Measurements from ENCODE around the gene NBPF4.
"Not testable (repeated sequence)": the region's sequence is repeated elsewhere in the genome, so short reads cannot be mapped to it uniquely, and the experiment has no call there.

NBPF4 gene

DNA sequence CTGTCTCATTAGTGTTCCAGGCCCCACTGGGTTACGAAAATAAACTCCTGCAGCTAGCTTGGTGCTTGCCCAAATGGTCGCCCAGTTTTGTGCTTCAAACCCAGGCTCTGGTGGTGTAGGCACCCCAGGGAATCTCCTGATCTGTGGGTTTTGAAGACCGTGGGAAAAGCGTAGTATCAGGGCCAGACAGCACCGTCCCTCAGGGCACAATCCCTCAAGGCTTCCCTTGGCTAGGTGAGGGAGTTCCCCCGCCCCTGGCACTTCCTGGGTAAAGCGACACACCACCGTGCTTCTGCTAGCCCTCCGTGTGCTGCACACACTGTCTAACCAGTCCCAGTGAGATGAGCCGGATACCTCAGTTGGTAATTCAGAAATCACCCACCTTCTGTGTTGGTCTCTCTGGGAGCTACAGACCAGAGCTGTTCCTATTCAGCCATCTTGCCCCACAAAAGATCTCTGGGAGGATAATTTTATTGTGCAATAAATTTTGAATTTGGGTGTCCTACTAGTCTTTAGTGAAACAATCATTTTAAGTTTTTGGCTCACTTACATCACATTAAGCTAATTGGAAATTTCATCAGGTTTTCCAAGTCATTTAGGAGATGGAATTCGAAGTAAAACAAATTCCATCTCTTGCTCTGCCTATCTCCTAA is 34.3 kb downstream of the NBPF4 start:
- DNase-seq: peak; percentile 47

DNA sequence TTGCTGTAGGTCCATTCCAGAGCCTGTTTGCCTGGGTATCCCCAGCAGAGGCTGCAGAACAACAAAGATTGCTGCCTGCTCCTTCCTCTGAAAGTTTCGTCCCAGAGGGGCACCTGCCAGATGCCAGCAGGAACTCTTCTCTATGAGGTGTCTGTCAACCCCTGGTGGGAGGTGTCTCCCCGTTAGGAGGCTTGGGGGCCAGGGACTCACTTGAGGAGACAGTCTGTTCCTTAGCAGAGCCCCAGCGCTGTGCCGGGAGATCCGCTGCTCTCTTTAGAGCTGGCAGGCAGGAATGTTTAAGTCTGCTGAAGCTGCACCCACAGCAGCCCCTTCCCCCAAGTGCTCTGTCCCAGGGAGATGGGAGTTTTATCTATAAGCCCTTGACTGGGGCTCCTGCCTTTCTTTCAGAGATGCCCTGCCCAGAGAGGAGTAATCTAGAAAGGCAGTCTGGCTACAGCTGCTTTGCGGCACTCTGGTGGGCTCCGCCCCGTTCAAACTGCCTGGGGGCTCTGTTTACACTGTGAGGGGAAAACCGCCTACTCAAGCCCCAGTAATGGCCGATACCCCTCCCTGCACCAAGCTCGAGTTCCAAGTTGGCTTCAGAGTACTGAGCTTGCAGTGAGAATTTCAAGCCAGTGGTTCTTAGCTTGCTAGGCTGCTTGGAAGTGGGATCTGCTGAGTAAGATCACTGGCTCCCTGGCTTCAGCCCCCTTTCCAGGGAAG is 35.0 kb downstream of the NBPF4 start:
- peak; percentile 67 for DNase-seq

DNA sequence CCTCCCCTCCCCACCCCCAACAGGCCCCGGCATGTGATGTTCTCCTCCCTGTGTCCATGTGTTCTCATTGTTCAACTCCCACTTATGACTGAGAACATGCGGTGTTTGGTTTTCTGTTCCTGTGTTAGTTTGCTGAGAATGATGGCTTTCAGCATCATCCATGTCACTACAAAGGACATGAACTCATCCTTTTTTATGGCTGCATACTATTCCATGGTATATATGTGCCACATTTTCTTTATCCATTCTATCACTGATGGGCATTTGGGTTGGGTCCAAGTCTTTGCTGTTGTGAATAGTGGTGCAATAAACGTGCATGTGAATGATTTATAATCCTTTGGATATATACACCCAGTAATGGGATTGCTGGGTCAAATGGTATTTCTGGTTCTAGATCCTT is 40.3 kb downstream of the NBPF4 start:
- not testable (repeated sequence) for DNase-seq

DNA sequence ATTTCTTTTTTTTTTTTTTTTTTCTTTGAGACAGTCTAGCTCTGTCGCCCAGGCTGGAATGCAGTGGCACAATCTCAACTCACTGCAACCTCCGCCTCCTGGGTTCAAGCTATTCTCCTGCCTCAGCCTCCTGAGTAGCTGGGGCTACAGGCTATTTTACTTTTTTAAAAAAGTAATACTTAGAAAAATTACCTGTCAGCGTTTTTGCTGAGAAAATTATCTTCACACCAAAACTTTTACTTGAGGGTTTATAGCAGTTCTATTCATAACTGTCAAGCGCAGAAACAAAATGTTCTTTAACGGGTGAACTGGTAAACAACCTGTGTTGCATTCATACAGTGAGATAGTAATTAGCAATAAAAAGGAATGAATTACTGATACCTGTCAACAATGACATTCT is 42.2 kb downstream of the NBPF4 start:
- no peak for DNase-seq

DNA sequence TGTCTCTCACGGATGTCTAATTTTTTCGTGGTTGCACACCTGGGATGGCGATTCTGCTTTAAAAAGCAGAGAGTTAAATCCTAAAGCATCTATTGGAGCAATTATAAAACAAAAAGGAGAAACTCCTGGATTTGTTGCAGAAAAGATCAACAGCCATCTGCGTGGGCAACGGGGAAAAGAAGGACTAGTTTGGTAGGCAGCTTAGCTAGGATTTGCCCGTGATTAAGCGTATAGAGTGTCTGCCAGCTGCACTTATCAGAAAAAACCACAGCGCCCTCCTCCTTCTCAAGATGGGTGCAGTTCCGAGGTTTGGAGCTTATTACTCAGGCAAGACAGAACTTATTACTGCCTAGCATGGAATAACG is 43.2 kb downstream of the NBPF4 start:
- peak; percentile 80 for DNase-seq

DNA sequence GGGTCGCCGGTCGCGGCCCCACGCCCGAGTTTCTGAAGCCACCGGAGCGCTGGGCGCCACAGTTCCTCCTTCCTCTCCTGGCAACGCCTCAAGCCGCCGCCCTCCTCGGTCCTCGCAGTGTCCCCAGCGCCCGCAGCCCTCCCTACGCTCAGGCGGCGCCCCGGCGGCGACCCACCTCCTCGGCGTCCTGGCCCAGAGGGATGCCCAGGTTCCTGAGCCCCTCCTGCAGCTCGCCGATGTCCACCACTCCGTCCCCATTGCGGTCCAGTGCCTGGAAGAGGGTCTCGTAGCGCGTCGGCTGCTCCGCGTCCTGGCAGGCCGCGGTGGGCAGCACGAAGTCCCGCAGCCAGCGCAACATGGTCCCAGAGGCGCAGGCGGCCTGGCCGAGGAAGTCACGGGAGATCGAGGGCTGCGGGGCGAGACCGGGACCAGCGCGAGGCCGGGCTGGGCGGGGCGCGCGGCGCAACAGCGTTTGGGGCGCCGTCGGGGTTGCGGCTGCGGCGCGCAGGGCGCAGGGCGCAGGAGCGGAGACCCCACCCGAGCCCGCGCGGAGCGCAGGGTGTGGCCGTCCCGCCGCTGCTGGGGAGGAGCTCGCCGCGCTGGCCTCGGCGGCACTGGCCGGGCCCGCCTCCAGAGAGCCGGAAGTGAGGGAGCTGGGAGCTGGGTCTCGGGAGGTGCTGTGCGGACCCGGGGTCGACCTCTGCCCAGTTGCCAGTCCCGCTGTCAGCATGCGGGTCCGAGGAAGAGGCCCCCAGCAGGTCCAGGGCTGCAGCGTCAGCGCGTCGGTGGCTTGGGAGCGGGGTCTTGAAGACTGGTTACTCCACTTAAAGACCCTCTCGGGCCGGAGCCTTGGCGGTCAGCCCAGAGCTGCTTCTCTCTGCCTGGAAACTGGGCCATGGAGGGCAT is 43.8 kb downstream of the NBPF4 start, which contains the start of gene SLC25A24:
SLC25A24 (minus strand) TSS at position 563 of the 906 bp plus-strand sequence; CDS start at position 358, 205 bp downstream.
- peak; percentile 86 for DNase-seq

DNA sequence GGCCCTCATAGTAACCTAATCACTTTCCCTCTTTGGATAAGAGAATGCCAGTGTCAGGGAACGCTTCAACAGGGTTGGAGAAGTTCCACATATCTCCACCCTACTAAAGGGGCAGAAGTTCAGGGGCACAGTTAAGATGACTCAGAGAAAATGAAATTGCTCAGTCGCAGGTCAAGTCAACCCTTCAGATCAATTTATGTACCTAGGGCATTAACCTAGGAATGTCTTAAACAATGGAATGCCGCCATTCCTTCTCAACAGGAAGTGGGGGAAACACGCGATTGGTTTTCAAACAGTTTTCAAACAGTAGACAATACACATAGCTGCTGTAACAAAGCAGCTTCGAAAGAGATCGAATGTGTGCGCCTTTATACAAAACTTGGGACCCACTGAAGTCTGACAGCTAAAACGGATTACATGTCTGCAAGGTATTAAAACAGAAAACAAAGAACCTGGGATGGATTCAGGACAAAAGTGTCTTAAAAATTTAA is 44.6 kb downstream of the NBPF4 start:
- peak; percentile 53 for DNase-seq

DNA sequence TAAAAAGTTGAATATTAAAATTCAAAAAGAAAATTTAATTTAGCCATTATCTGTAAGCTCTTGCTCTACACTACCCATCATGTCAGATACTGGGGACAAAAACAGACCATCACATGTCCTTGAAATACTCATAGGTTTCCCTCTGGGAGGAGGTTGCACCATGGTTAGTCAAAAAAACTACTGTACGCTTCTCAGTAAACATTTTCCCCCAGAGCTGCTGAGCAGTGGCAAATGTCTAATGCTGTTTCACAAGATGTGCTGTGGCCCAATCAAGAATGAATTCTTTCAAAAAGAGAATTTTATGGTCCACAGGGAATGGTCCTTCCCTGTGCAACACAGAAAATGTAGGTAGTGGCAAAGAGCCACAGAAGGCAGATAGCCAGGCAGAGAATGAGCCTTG is 49.8 kb downstream of the NBPF4 start:
- no peak for DNase-seq

DNA sequence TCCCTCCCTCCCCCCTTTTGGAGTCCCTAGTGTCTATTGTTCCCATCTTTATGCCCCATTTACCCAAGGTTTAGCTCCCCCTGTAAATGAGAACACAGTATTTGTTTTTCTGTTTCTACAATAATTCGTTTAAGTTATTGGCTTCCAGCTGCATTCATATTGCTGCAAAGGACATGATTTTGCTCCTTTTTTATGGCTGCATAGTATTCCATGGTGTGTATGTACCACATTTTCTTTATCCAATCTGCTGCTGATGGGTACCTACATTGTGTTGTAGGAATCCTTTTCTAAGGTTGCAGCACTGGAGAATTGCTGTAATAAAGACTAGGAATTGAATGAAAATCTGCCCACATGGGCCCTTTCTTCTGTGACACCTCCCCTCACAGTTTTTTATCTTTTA is 50.5 kb downstream of the NBPF4 start:
- no peak for DNase-seq

DNA sequence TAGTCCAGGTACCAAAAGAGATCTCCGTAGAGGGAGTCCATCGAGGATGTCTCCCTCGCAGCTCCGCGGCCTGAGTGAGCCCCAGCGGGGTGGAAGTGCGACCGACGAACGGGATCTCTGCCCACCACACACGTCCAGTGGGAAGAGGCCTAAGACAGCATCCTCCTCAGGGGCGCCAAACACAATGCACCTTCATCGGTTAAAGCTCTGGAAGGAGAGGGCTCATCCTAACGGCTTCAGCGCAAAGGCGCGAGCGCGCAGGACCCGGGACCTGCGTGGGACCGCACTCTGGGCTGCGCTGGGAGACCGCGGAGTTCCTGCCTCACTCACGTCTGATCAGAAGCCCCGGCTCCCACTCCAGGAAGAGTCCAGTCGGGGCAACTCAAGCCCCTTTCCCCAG is 51.3 kb downstream of the NBPF4 start:
- DNase-seq: no peak

DNA sequence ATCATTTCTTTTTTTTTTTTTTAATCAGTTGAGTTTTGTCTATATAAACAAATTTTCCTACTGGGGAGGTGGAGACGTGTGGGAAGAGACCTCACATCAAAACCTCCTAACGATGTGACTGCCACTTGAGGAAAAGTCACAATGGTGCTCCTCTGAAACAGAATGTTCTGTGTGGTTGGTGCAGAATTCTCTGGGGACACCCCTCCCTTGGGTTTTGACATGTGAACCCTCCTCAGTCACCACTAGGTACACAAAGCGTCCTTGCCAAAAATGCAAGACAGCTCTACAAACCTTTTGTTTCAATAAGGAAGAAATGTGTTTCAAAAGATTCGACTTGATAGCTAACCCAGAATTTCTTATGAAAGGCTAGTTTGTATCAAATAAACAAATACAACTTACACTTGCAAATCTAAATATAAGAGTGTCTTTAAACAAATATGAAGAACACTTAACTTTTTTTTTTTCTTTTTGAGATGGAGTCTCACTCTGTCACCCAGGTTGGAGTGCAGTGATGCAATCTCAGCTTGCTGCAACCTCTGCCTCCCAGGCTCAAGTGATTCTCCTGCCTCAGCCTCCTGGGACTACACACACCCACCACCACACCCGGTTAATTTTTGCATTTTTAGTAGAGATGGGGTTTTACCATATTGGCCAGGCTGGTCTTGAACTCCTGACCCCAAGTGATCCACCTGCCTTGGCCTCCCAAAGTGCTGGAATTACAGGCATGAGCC is 53.0 kb downstream of the NBPF4 start:
- peak; percentile 35 for DNase-seq

DNA sequence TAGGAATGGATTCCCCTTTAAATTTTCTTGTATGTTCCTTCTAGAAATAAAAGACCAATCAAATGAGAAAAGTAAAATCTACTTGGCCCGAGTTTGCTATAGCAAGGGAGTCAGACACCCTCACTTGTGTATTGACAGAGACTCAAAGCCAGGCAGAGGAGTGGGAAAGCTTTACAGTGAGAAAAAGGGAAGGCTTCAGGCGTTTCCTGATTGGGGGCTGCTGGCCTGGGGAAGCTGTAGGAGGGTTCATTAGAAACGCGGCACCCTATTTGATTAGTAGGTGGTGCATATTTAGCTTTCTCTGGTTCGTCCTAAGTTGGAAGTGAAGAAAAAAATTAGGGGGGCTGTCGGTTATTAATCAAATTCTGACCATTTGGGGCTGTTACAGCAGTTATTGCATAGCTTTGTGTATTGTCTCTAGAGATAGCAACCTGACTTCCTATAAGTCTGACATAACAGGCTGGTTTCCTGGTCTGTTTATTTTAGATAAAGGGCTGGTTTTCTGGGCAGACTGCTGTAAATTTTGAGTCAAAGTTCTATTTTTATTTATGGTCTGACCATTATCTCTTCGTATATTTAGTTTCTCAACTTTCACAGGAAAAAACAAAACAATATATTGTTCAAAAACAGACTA is 53.8 kb downstream of the NBPF4 start:
- DNase-seq: no peak

DNA sequence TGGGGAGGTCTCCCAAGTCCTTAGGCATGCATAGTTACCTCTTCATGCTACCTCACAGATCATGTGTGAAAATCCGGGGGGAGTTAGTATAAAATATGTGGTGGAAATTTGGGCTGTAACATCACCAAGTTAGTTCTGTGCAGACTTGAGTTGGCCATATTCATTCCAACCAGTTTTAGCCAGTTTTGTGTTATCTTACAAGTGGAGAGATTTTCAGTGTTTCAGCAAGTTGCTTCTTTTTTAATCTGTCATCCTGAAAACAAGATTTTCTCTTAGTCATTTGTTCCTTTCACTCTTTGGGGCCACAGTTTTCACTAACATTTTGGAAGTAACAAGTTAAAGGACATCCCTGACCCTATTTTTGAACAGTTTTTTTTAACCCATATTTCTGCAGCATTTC is 55.1 kb downstream of the NBPF4 start:
- no peak for DNase-seq

DNA sequence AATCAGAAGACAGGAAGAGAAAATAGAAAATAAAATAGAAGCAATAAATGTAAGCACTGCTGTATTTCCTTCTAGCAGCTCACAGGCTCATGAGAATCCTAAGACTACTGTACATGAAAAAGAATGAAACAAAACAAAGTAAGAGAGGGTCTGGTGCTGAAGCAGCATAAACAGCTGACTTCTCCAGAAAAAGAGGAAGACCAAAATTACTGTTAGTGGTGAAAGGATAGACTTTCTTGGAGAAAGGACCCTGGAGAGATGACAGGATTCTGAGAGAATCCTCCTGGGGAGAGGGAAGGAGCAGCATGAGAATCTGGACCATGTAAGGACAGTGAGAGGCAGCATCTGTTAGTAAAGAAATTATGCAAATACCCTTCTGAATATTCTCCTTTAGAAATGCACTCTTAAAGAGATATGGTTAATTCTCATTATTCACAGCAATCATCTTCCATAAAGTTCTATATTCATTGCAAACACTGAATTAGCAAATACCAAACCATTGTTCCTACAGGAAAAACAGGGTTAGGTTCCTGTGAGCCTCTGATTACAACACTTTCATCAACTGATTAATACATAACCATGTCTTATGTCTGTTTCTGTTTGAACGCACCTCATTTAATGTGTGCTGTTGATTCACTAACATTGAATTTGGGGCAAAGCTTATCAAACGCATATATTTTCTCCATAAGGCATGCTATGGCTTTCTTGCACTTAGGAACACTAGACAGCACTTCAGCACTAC is 60.7 kb downstream of the NBPF4 start:
- DNase-seq: no peak

DNA sequence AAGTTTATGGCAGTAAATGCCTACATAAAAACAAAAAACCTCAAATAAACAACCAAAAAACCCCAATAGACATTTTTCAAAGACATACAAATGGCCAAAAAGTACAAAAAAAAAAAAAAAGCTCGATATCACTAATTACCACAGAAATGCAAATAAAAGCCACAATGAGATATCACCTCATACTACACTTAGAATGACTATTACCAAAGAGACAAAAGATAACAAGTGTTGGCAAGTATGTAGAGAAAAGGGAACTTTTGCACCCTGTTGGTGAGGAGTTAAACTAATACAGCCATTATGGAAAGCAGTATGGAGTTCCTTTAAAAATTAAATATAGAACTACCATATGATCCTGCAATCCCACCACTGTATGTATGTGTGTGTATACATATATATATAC is 64.9 kb downstream of the NBPF4 start:
- no peak for DNase-seq

All from NCI-H69 (cell line).